LNCaP clone FGC (cell line): ENCODE results near the gene SNPH.
A peak's percentile ranks its signal among the peaks of the same experiment; 100 is the strongest.
"Not testable (repeated sequence)": the region's sequence is repeated elsewhere in the genome, so short reads cannot be mapped to it uniquely, and the experiment has no call there.

ENCODE experiments used
- DNase-seq: peaks from one replicate; pipeline ENCODE4 v3.0.0-alpha.2; 2011; ENCODE audit warnings: low read depth
- H3K4me3 ChIP-seq: 2 replicates; pipeline ENCODE4 v1.5.1; 2011; ENCODE audit warnings: mild to moderate bottlenecking, low read depth, low read length, control low read depth
- TF ChIP-seq, protein P1 (sequence below): IDR thresholded peaks from 2 replicates; pipeline ENCODE4 v1.5.1; 2012; ENCODE audit warnings: mild to moderate bottlenecking; ENCODE audit not compliant: control insufficient read depth, insufficient read depth; ENCODE audit errors: extremely low read depth

SNPH gene, protein sequence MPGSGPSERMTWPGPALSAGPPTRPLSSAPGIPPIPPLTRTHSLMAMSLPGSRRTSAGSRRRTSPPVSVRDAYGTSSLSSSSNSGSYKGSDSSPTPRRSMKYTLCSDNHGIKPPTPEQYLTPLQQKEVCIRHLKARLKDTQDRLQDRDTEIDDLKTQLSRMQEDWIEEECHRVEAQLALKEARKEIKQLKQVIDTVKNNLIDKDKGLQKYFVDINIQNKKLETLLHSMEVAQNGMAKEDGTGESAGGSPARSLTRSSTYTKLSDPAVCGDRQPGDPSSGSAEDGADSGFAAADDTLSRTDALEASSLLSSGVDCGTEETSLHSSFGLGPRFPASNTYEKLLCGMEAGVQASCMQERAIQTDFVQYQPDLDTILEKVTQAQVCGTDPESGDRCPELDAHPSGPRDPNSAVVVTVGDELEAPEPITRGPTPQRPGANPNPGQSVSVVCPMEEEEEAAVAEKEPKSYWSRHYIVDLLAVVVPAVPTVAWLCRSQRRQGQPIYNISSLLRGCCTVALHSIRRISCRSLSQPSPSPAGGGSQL

DNA sequence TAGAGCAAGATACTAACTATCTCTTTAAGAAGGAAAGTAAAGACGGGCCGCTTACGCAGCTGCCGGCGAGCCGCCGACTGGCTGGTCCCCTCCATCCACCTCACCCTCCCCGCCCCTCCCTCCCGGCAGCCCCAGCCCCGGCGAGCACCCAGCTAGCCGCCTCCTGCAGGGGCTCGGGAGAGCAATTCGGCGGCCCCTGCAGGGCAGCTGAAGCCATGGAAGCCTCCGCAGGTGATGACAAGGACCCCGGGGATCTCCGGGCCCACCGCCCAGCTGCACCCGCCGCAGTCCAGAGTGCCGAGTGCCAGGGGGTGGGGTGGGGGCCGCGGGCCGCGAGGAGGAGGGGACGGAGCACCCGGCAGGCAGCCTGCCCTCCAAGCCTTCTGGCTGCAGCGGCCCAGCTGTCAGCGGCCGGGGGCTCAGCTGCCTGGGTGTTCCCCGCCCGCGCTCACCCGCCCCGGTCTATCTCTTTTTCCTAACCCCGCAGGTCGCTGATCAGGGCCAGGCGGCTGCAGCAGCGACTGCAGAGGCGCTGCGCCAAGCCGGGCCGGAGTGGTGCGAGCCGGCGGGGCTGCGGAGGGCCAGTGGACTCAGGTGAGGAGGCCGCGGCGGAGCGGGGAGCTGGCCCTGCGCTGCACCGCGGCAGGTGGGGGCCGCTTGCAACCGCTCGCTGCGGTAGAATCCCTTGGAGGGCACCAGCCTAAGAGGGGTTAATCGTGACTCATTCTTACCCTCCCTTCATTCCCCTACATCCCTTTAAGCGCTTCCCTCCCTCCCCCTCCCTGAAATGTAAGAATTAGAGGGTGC is at the start of gene SNPH:
Gene SNPH, plus strand, starts transcription at position 128 of the 807 bp plus-strand sequence. CDS start 29,946 bp downstream, outside the sequence.
- no peak for DNase-seq

DNA sequence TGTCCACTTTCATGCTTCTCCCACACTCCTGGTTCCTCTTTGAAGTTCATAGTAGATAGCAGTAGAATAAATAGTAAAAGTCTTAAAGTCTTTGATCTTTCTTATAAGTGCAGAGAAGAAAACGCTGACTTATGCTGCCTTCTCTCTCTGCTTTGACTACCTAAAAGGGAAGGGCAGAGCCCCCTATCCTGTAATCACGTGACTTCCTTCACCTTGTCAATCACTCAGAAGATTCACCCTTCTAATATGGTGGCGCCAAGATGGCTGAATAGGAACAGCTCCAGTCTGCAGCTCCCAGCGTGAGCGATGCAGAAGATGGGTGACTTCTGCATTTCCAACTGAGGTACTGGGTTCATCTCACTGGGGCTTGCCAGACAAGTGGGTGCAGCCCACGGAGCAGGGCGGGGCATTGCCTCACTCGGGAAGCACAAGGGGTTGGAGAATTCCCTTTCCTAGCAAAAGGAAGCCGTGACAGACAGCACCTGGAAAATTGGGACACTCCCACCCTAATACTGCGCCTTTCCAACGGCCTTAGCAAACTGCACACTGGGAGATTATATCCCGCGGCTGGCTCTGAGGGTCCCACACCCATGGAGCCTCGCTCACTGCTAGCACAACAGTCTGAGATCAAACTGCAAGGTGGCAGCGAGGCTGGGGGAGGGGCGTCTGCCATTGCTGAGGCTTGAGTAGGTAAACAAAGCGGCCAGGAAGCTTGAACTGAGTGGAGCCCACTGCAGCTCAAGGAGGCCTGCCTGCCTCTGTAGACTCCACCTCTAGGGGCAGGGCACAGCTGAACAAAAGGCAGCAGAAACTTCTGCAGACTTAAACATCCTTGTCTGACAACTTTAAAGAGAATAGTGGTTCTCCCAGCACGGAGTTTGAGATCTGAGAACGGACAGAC is 49.3 kb upstream of the SNPH start:
- DNase-seq, H3K4me3 ChIP-seq: not testable (repeated sequence)

More for the DNA sequence above, at the start of gene SNPH:
- H3K4me3 ChIP-seq, result no peak within 1 kb of the TSS
- TF ChIP-seq, protein P1, sequence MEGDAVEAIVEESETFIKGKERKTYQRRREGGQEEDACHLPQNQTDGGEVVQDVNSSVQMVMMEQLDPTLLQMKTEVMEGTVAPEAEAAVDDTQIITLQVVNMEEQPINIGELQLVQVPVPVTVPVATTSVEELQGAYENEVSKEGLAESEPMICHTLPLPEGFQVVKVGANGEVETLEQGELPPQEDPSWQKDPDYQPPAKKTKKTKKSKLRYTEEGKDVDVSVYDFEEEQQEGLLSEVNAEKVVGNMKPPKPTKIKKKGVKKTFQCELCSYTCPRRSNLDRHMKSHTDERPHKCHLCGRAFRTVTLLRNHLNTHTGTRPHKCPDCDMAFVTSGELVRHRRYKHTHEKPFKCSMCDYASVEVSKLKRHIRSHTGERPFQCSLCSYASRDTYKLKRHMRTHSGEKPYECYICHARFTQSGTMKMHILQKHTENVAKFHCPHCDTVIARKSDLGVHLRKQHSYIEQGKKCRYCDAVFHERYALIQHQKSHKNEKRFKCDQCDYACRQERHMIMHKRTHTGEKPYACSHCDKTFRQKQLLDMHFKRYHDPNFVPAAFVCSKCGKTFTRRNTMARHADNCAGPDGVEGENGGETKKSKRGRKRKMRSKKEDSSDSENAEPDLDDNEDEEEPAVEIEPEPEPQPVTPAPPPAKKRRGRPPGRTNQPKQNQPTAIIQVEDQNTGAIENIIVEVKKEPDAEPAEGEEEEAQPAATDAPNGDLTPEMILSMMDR, result no peak

DNA sequence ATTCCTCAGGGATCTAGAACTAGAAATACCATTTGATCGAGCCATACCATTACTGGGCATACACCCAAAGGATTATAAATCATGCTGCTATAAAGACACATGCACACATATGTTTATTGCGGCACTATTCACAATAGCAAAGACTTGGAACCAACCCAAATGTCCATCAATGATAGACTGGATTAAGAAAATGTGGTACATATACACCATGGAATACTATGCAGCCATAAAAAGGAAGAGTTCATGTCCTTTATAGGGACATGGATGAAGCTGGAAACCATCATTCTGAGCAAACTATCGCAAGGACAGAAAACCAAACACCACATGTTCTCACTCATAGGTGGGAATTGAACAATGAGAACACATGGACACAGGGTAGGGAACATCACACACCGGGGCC is 43.3 kb upstream of the SNPH start:
- not testable (repeated sequence) for H3K4me3 ChIP-seq, DNase-seq

DNA sequence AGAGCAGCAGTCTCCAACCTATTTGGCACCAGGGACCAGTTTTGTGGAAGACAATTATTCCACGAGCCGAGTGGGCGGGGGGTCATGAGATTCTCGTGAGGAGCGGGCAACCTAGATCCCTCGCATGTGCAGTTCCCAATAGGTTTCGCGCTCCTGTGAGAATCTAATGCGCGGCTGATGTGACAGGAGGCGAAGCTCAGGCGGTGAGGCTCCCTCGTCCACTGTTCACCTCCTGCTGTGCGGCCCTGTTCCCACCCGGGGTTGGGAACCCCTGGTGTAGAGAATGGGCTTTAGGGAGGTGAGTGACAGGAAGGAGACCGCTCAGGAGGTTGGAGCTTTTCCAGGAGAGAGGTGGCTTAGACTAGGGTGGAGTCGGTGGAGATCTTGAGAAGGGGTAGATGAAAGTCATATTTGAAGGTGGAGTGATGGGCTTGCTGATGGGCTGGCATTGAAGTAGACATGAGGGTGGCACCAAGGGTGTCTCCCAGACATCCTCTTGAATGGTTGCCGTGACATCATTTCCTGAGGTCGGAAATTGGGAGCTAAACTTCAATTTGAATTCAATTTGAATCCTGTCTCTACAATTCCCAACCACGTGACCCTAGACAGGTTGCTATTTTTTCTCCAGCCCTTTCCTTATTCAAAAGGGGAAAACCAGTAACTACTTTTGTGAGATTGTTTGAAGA is 41.7 kb upstream of the SNPH start:
- no peak for DNase-seq
- TF ChIP-seq, protein P1, result no peak
- no peak overlapping the region for H3K4me3 ChIP-seq

DNA sequence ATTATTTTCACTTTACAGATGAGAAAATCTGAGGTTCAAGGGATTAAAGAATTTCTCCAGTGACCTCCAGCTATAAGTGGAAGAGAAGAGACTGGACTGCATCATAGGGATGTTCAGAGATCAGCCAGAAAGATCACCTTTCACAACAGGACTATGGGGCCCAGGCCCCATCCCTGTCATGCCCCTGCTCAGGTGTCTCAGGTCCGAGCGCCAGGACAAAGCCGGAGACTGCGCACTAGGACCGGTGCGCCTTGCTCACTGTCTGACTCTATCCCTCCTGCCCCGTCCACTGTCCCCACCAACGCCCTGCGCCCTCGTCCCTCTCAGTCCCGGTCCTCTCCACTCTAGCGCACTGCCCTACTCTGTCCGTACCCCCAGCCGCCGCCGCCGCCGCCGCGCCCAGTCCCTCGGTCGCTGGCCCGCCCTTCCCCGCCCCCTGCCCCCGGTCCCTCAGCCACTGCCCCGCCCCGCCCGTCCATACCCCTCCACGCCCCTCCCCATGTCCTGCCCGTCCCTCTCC is 40.8 kb upstream of the SNPH start:
- no peak for DNase-seq
- H3K4me3 ChIP-seq, result 0 out of 2 replicates have a peak overlapping the region, but pooled peaks have one; percentile 21
- TF ChIP-seq, protein P1, result no peak

DNA sequence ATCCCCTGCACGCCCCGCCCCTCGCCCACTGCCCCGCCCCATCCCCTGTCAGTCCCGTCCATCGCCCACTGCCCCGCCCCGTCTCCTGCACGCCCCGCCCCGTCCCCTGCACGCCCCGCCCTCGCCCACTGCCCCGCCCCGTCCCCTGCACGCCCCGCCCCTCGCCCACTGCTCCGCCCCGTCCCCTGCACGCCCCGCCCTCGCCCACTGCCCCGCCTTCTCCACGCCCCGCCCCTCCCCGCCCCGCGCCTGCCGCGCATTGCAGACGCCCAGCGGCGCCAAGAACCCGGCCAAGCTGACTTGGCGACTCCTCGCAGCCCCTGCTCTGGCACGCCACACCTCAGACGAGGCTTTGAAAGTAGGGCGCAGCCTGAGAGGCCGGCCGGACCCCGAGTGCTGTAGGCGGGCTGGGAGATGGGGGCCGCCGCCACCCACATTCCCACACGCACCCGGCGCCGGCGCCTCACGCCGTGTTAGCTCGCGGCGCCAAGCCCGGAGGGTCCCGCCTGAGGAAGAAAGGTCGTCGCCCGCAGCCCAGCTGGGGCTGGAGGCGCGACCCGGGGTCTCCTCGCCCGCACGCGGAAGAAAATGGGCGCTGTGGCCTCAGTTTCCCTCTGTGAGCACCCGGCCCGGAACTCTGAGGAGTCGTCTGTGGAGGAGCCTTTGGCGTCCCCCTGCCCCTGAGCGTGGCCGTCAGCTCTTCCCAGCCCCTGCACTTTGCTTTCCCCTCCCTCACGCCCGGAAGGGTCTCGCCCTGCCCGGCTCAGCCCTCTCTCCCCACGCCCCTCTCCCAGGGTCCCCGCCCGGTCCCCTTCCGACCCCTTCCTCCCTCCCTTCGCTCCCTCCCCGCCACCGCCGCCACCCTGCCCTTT is 40.1 kb upstream of the SNPH start, which contains the start of gene RAD21L1:
Gene RAD21L1, plus strand, starts transcription at position 262 of the 872 bp plus-strand sequence. CDS start 2,410 bp downstream, outside the sequence.
- H3K4me3 ChIP-seq, result peak within 1 kb of the TSS; percentile 41
- DNase-seq, result no peak
- TF ChIP-seq, protein P1, result no peak; the same call in 1 of the 2 replicates
